C1 segment of cervical spinal cord (tissue), 14 donors: ENCODE data around the gene ATP6V1B1.
"Not testable (repeated sequence)": the region's sequence is repeated elsewhere in the genome, so short reads cannot be mapped to it uniquely, and the experiment has no call there.

ENCODE experiments used
- DNase-seq, 14 donors: peaks; one replicate each; lab custom pipeline; 2025; lab: John Stamatoyannopoulos, UW

ATP6V1B1 gene

DNA sequence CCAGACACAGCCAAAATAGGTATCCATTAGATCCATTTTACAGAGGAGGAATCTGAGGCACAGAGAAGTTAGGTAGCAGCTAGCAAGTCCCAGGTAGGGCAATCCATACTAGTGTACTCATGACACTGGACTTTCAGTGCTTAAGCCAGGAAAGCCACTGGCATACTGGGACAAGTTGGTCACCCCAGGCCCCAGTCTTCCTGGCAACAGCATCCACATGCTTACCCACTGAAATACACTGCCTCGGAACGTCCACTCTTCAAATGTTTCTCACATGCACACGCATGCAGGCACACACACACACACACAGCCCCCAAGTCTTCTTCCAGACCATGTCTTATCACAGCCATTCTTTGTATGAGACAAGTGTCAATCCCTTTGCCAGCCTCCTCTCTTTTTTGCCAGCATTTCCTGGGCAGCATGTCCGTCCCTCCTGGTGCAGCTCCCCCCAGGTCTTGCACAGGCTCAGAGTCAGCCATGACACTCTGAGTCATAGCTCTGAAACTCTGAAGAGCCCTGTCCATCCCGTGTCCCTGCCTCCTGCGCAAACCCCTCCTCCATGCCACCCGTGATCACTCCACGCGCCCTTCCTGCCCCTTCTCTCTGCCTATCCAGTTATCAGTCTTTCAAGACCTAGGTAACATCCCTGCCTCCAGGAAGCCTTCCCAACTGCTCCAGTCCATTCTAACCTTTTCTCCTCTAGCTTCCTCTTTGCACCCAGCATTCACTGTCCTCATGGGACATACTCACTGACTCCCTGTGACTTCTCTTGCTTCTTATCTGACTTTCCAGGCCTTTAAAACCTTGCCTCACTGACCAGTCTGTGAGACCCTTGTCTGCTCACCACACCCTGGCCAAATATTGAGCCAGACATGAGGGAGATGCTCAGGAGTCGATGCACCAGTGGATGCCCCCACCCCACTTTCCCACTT lies 69.8 kb downstream of the ATP6V1B1 start:
- no peak for DNase-seq

DNA sequence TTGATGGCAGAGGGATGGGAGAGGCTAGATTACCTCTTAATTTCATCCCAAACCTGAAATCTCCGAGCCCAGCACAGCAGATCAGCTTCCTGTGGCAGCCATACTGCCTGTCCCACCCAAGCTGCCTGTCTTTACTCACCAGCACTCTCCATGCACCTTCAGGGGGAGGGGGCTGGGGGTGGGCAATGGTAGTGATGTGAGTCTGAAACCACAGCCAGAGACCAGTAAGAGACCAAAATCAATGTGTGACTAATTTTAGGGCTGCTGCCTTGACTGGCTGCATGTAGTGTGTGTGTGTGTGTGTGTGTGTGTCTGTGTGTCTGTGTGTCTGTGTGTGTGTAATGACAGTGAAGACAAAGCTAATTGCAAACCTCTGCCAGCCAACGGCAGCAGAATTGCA lies 70.6 kb downstream of the ATP6V1B1 start:
- DNase-seq, result no peak

DNA sequence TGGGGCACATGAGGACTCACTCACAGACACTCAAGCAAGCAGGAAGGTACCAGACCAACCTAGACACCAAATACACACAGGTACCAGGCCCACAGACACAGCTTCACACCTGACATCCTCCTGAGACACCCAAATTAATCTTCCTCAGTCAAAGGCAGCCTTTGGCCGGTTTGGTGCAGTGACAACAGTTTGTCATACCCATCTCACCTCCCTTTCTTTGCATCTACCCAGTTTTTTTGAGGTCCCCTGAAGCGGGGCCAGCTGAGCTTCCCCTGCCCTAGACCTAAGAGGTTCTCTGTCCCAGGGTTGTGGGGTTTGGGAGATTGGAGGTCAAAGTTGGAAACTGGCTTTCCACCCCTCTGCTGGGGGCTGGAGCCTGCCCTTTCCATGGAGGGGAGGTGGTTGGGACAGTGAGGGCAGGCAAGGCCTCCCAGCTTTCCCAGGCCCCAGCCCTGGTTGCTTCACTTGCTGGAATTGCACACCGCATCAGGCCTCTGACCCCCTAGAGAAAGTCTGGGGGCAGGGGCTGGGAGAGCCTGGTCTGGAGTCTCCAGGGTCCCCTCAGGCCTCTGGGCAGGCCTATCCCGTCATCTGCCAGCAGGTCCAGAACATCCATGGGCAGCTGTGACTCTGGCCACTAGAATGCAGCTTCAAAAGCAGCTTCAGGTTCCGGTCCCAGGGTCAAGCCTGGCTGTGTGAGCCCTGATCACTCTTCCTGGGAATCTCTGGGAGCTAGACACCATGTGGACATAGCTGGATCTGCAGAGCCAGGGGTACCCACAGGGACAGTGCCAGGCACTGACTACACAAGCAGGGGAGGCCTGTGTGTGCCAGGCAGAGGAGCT lies 71.5 kb downstream of the ATP6V1B1 start:
- no peak for DNase-seq

DNA sequence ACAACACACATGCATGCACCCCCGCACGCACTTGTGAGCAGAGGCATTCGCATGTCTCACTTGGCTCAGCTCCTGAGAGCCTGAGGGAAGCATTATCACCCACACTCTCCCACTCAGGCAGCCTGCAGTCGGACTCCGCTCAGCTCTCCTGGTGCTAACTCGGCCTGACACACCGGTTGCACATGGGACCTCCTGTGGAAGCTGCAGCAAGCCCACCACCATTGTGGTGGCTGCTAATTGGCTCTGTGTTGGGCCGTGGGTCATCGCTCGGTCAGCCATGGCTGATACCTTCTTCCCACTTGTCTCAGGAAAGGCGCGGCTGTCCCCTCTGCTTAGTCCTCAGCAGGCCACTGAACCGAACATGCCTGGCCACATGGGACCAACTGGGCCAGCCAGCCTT lies 72.6 kb downstream of the ATP6V1B1 start:
- DNase-seq, result no peak

DNA sequence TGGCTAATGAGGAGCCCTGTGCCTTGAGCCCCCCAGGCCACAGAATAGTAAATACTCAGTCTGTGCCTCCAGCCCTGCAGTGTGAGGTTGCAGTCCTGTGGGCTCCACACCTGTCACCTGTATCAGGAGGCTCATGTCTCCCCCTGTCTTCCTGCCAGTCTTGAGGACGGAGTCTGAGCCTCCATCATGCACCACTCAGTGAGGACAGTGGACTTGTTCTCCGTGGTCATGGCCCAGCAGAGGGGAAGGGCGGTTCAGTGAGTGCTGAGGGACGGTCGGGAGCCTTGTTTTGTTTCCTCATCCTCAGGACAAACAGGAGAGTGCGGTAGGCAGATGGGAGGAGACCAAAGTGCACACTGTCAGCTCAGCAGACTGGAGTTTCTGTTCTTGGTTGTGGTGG lies 76.1 kb downstream of the ATP6V1B1 start:
- not testable (repeated sequence) for DNase-seq
